Neural cell (in vitro differentiated cells): ENCODE results near the gene CNN3. TPM values are rescaled to one million over a fixed set of nuclear protein-coding genes. Genes with fewer than 3 reads are reported as not detected.

Source experiments
- H2AFZ ChIP-seq: fragments of 200-600, 300-800 bp; sonication (generic), shearing (Covaris generic); 2 replicates; pipeline ENCODE4 v1.6.0; 2014; ENCODE audit warnings: low read depth, mild to moderate bottlenecking, antibody characterized with exemption, low read length, moderate library complexity
- H3F3A ChIP-seq: fragments of 200-600 bp; shearing (Covaris generic); 2 replicates; pipeline ENCODE4 v1.6.1; 2016; ENCODE audit warnings: mild to moderate bottlenecking, moderate library complexity, mixed read lengths, antibody characterized with exemption, low read length; ENCODE audit not compliant: insufficient read depth, poor library complexity, severe bottlenecking
- H3K27ac ChIP-seq: fragments of 200-600, 300-800 bp; sonication (generic), shearing (Covaris generic); 2 replicates; pipeline ENCODE4 v1.5.1; 2014; ENCODE audit warnings: mild to moderate bottlenecking, low read length, moderate library complexity
- H3K27me3 ChIP-seq: fragments of 300-800, 200-600 bp; sonication (generic), shearing (Covaris generic); 2 replicates; pipeline ENCODE4 v1.6.0; 2014; ENCODE audit warnings: mild to moderate bottlenecking, low read depth, low read length, moderate library complexity; ENCODE audit not compliant: insufficient read depth
- H3K36me3 ChIP-seq: fragments of 300-800, 200-600 bp; sonication (generic), shearing (Covaris generic); 2 replicates; pipeline ENCODE4 v1.5.1; 2014; ENCODE audit warnings: mild to moderate bottlenecking, antibody characterized with exemption, low read length, moderate library complexity; ENCODE audit not compliant: insufficient read depth
- H3K4me2 ChIP-seq: fragments of 300-800, 200-600 bp; sonication (generic), shearing (Covaris generic); 2 replicates; pipeline ENCODE4 v1.6.0; 2014; ENCODE audit warnings: mild to moderate bottlenecking, low read length
- H3K4me3 ChIP-seq: fragments of 300-800, 200-600 bp; sonication (generic), shearing (Covaris generic); 2 replicates; pipeline ENCODE4 v1.5.1; 2014; ENCODE audit warnings: mild to moderate bottlenecking, low read length, moderate library complexity
- H3K79me2 ChIP-seq: fragments of 200-600 bp; shearing (Covaris generic); replicated peaks from 2 replicates; pipeline ENCODE4 v1.6.0; 2014; ENCODE audit warnings: mild to moderate bottlenecking, low read length, moderate library complexity; ENCODE audit not compliant: insufficient read depth
- H3K9ac ChIP-seq: fragments of 300-800, 200-600 bp; sonication (generic), shearing (Covaris generic); 2 replicates; pipeline ENCODE4 v1.6.1; 2016; ENCODE audit warnings: mild to moderate bottlenecking, low read length, mixed read lengths
- H3K9me2 ChIP-seq: fragments of 200-600 bp; shearing (Covaris generic); 2 replicates; pipeline ENCODE4 v1.6.1; 2016; ENCODE audit warnings: mild to moderate bottlenecking, low read length, mixed read lengths; ENCODE audit not compliant: insufficient read depth
- H3K9me3 ChIP-seq: fragments of 200-600, 300-800 bp; sonication (generic), shearing (Covaris generic); 2 replicates; pipeline ENCODE4 v1.6.1; 2016; ENCODE audit warnings: mild to moderate bottlenecking, mixed run types, low read length, moderate library complexity, mixed read lengths
- H4K20me1 ChIP-seq: fragments of 200-600 bp; shearing (Covaris generic); 2 replicates; pipeline ENCODE4 v1.6.1; 2016; ENCODE audit warnings: mild to moderate bottlenecking, mixed run types; ENCODE audit not compliant: insufficient read depth
- EP300 ChIP-seq: fragments of 450-650 bp; conservative IDR thresholded peaks from 2 replicates; pipeline ENCODE4 v1.6.1; 2014; ENCODE audit warnings: antibody characterized with exemption, mild to moderate bottlenecking, moderate library complexity; ENCODE audit not compliant: poor library complexity, severe bottlenecking
- EZH2 ChIP-seq: fragments of 200-600, 300-800 bp; shearing (Covaris generic), sonication (generic); IDR thresholded peaks from 2 replicates; pipeline ENCODE4 v1.6.1; 2014; ENCODE audit warnings: antibody characterized with exemption, low read length, borderline replicate concordance, mild to moderate bottlenecking; ENCODE audit not compliant: insufficient read depth, poor library complexity, severe bottlenecking
- MXI1 ChIP-seq: fragments of 450-650 bp; conservative IDR thresholded peaks from 2 replicates; pipeline ENCODE4 v1.6.1; 2014; ENCODE audit warnings: antibody characterized with exemption, mild to moderate bottlenecking; ENCODE audit not compliant: poor library complexity, severe bottlenecking
- POLR2AphosphoS5 ChIP-seq: IDR thresholded peaks from 2 replicates; pipeline ENCODE4 v1.6.1; 2012
- RAD21 ChIP-seq: fragments of 450-650 bp; conservative IDR thresholded peaks from 2 replicates; pipeline ENCODE4 v1.6.1; 2014; ENCODE audit warnings: antibody characterized with exemption, mild to moderate bottlenecking, moderate library complexity
- SMC3 ChIP-seq: fragments of 450-650 bp; conservative IDR thresholded peaks from 2 replicates; pipeline ENCODE4 v1.6.1; 2014; ENCODE audit warnings: antibody characterized with exemption, mild to moderate bottlenecking, moderate library complexity; ENCODE audit not compliant: poor library complexity
- TAF1 ChIP-seq: IDR thresholded peaks from 2 replicates; pipeline ENCODE4 v1.6.1; 2012; ENCODE audit warnings: low read depth
- polyA plus RNA-seq: library from polyadenylated mRNA; depleted of rRNA; stranded (reverse); fragments of >200 nt; gene quantifications from 2 replicates; pipeline ENCODE4 v1.2.3, GENCODE V29; 2014
- TF ChIP-seq, protein P1 (sequence below): IDR thresholded peaks from 2 replicates; pipeline ENCODE4 v1.6.1; 2012; ENCODE audit warnings: borderline replicate concordance
- TF ChIP-seq, protein P2 (sequence below): fragments of 450-650 bp; IDR thresholded peaks from 2 replicates; pipeline ENCODE4 v1.5.1; 2014; ENCODE audit warnings: antibody characterized with exemption, mild to moderate bottlenecking, moderate library complexity; ENCODE audit not compliant: poor library complexity, severe bottlenecking

CNN3 gene
- polyA plus RNA-seq, 1 donor from 2014 or later: 106 TPM

DNA sequence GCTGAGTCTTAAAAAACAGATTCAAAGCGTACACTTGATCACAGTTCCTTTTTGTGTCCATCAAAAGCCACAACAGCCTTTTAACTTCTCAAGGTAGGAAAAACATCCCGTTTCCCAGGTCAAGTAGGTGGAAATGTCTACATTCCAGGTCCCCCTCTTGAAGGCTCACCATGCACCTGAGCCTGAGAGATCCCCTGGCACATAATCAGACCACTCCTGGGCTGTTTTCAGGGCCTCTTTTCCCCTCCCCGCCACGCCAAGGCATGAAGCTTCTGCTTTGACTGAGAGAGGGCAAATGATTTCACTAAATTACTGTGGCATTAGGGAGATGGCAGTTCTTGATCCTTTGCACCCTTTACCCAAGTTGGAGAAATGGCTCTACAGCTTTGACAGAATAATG is 21.7 kb downstream of the CNN3 start:
- no peaks in the 10 kb centered on the region for H3K9me3 ChIP-seq
- no peaks in the 10 kb centered on the region for H3K9me2 ChIP-seq
- H3K9ac ChIP-seq: no peak overlapping the region
- H3K27me3 ChIP-seq: no peaks in the 10 kb centered on the region
- H3F3A ChIP-seq: no peaks in the 10 kb centered on the region
- no peak overlapping the region for H2AFZ ChIP-seq
- peaks cover 57% of the 10 kb centered on the region for H3K79me2 ChIP-seq
- no peak for TF ChIP-seq RAD21
- TF ChIP-seq SMC3: no peak
- no peak for TF ChIP-seq EZH2
- TF ChIP-seq TAF1: no peak
- TF ChIP-seq EP300: no peak
- TF ChIP-seq, protein P1, sequence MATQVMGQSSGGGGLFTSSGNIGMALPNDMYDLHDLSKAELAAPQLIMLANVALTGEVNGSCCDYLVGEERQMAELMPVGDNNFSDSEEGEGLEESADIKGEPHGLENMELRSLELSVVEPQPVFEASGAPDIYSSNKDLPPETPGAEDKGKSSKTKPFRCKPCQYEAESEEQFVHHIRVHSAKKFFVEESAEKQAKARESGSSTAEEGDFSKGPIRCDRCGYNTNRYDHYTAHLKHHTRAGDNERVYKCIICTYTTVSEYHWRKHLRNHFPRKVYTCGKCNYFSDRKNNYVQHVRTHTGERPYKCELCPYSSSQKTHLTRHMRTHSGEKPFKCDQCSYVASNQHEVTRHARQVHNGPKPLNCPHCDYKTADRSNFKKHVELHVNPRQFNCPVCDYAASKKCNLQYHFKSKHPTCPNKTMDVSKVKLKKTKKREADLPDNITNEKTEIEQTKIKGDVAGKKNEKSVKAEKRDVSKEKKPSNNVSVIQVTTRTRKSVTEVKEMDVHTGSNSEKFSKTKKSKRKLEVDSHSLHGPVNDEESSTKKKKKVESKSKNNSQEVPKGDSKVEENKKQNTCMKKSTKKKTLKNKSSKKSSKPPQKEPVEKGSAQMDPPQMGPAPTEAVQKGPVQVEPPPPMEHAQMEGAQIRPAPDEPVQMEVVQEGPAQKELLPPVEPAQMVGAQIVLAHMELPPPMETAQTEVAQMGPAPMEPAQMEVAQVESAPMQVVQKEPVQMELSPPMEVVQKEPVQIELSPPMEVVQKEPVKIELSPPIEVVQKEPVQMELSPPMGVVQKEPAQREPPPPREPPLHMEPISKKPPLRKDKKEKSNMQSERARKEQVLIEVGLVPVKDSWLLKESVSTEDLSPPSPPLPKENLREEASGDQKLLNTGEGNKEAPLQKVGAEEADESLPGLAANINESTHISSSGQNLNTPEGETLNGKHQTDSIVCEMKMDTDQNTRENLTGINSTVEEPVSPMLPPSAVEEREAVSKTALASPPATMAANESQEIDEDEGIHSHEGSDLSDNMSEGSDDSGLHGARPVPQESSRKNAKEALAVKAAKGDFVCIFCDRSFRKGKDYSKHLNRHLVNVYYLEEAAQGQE: no peak
- TF ChIP-seq, protein P2, sequence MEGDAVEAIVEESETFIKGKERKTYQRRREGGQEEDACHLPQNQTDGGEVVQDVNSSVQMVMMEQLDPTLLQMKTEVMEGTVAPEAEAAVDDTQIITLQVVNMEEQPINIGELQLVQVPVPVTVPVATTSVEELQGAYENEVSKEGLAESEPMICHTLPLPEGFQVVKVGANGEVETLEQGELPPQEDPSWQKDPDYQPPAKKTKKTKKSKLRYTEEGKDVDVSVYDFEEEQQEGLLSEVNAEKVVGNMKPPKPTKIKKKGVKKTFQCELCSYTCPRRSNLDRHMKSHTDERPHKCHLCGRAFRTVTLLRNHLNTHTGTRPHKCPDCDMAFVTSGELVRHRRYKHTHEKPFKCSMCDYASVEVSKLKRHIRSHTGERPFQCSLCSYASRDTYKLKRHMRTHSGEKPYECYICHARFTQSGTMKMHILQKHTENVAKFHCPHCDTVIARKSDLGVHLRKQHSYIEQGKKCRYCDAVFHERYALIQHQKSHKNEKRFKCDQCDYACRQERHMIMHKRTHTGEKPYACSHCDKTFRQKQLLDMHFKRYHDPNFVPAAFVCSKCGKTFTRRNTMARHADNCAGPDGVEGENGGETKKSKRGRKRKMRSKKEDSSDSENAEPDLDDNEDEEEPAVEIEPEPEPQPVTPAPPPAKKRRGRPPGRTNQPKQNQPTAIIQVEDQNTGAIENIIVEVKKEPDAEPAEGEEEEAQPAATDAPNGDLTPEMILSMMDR: no peak
- no peak for TF ChIP-seq MXI1
- H3K36me3 ChIP-seq: no peaks in the 10 kb centered on the region
- no peak overlapping the region for H3K27ac ChIP-seq
- no peak overlapping the region for H3K4me2 ChIP-seq
- no peaks in the 10 kb centered on the region for H4K20me1 ChIP-seq
- no peak overlapping the region for H3K4me3 ChIP-seq

- Histone ChIP-seq H3K4me2 (no peak overlapping the region), H3K79me2 (peaks cover 40% of the 10 kb centered on the region), H4K20me1 (no peaks in the 10 kb centered on the region), H2AFZ (no peak overlapping the region), H3K27ac (no peak overlapping the region), H3K9me2 (no peaks in the 10 kb centered on the region), H3F3A (no peaks in the 10 kb centered on the region), H3K27me3 (no peaks in the 10 kb centered on the region), H3K9me3 (no peaks in the 10 kb centered on the region), H3K36me3 (no peaks in the 10 kb centered on the region), H3K9ac (no peak overlapping the region), H3K4me3 (no peak overlapping the region)
- TF ChIP-seq SMC3 (no peak), RAD21 (no peak), EZH2 (no peak), EP300 (no peak), TAF1 (no peak), MXI1 (no peak), POLR2AphosphoS5 (no peak)
- TF ChIP-seq, protein P1: no peak
- TF ChIP-seq, protein P2: no peak
These were observed 23.5 kb downstream of the CNN3 start for GRCh38 chr1:94903280-94904009.
